ENCODE data around the gene DGUOK. TPM values are rescaled to one million over a fixed set of nuclear protein-coding genes. Genes with fewer than 3 reads are reported as not detected.

Gene DGUOK
- total RNA-seq, 1 donor from 2014 or later, result 66.8 TPM

DNA sequence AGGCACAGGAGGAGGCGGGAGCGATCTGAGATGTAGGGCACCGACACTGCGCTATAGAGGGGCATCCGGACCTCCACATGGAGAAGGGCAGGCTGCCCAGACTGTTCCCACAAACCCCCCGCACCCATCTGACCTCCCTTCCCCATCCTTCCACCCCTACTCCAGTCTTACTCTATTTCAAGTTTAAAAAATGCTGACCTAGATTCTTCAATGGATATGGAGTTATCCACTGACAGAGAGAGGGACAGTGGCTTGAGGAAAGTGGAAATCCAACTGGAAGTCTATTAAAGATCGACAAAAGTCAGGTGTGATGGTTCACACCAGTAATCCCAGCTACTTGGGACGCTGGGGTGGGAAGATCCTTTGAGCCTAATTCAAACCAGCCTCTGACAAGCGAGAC lies 5.1 kb upstream of the DGUOK start:
- no peak overlapping the region for H3K4me3 ChIP-seq (ENCODE audit: low read depth, low read length)
- TF ChIP-seq, protein P1, sequence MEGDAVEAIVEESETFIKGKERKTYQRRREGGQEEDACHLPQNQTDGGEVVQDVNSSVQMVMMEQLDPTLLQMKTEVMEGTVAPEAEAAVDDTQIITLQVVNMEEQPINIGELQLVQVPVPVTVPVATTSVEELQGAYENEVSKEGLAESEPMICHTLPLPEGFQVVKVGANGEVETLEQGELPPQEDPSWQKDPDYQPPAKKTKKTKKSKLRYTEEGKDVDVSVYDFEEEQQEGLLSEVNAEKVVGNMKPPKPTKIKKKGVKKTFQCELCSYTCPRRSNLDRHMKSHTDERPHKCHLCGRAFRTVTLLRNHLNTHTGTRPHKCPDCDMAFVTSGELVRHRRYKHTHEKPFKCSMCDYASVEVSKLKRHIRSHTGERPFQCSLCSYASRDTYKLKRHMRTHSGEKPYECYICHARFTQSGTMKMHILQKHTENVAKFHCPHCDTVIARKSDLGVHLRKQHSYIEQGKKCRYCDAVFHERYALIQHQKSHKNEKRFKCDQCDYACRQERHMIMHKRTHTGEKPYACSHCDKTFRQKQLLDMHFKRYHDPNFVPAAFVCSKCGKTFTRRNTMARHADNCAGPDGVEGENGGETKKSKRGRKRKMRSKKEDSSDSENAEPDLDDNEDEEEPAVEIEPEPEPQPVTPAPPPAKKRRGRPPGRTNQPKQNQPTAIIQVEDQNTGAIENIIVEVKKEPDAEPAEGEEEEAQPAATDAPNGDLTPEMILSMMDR (IDR thresholded peaks at IDR 0.05; ENCODE audit: insufficient read depth, low read length, poor library complexity, severe bottlenecking), result no peak
- no peak for DNase-seq (ENCODE audit: low read depth)
- H3K36me3 ChIP-seq (ENCODE audit: control insufficient read depth, insufficient read depth, low read length), result no peaks in the 10 kb centered on the region
- peaks cover 2% of the 10 kb centered on the region for H3K27me3 ChIP-seq (ENCODE audit: control insufficient read depth, insufficient read depth, low read length)

DNA sequence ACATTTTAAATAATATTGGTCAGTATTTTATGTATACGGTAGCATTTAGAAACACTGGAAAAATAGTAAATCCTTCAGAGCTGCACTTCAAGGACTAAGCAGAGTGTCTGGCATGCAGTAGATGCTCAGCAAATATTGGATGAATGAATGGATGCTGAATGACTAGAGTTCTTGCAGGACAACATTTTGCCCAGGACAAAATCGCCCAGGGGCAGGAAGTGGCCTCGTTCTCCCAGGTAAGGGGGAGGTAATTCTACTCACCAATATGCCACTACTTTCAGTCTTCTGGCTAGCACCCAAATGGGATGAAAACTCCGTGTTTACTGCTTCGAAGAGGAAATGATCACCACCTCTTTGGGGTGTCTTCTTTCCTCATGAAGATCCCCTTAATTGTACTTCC lies 4.0 kb upstream of the DGUOK start:
- H3K4me3 ChIP-seq (ENCODE audit: low read depth, low read length), result no peak overlapping the region
- peaks cover 2% of the 10 kb centered on the region for H3K27me3 ChIP-seq (ENCODE audit: control insufficient read depth, insufficient read depth, low read length)
- no peak for DNase-seq (ENCODE audit: low read depth)
- TF ChIP-seq, protein P1 (IDR thresholded peaks at IDR 0.05; ENCODE audit: insufficient read depth, low read length, poor library complexity, severe bottlenecking), result no peak
- H3K36me3 ChIP-seq (ENCODE audit: control insufficient read depth, insufficient read depth, low read length), result no peaks in the 10 kb centered on the region

DNA sequence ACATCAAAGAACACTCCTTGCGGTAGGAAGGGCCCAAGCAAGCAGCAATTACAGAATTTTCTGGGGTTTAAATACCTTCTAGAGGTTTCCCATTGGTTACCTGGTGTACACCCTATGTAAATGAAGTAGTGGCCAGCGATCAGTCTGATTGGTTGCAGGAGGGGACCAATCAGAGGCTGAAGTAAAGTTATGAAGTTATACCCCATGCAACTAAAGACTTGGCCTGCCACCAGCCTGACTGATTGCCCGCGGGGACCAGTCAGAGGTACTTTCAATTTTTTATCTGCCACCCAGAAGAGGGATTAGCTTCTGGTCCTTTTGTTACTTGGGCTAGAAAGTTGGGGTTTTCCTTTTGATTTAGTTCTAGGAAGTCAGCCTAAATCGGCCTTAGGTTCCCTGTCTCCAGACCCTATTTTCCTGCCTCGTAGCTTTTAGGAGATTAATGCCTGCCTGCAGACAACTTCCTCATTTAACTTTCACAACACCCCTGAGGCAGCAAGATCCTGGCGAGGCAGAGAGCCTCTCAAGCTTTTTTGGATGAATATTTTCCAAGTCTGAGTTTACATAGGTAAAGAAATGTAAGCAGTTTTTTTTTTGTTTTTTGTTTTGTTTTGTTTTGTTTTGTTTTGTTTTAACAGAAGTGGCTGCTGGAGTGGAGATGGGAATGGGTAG lies 1.5 kb upstream of the DGUOK start:
- no peak overlapping the region for H3K4me3 ChIP-seq (ENCODE audit: low read depth, low read length)
- H3K36me3 ChIP-seq (ENCODE audit: control insufficient read depth, insufficient read depth, low read length), result no peaks in the 10 kb centered on the region
- TF ChIP-seq, protein P1 (IDR thresholded peaks at IDR 0.05; ENCODE audit: insufficient read depth, low read length, poor library complexity, severe bottlenecking), result no peak
- DNase-seq (ENCODE audit: low read depth), result no peak
- peaks cover 2% of the 10 kb centered on the region for H3K27me3 ChIP-seq (ENCODE audit: control insufficient read depth, insufficient read depth, low read length)

DNA sequence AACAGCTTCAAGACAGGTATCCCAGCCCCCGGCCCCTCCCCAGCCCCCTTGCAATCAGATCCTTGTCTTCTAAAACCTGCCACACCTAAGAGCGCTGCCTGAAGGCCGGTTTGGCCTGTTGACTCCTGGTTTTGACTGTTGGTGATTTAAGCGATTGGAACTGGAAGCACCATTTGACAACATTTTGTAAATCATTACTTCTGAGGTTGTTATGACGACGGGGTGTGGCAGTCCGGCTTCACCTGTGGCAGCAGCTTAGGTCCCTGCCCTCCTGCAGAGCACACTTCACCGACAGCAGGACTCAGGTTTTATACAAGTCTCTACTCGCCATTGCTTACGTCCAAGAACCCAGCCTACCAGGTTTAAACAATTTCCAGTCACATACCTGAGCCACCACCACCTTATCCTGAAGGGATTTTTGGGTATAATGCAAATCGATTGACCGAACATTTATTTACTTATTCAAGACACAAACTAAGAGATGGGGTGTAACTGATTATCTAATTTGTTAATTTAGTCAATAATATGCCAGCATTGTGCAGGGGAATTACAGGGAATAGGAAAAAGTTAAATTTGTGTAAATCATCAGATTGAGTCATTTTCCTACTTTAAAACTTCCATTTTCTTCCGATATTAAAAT lies 707 bp upstream of the DGUOK start:
- no peak for DNase-seq (ENCODE audit: low read depth)
- H3K27me3 ChIP-seq (ENCODE audit: control insufficient read depth, insufficient read depth, low read length), result peaks cover 2% of the 10 kb centered on the region
- H3K36me3 ChIP-seq (ENCODE audit: control insufficient read depth, insufficient read depth, low read length), result no peaks in the 10 kb centered on the region
- peak overlapping the region; percentile 68 for H3K4me3 ChIP-seq (ENCODE audit: low read depth, low read length)
- TF ChIP-seq, protein P1 (IDR thresholded peaks at IDR 0.05; ENCODE audit: insufficient read depth, low read length, poor library complexity, severe bottlenecking), result no peak

DNA sequence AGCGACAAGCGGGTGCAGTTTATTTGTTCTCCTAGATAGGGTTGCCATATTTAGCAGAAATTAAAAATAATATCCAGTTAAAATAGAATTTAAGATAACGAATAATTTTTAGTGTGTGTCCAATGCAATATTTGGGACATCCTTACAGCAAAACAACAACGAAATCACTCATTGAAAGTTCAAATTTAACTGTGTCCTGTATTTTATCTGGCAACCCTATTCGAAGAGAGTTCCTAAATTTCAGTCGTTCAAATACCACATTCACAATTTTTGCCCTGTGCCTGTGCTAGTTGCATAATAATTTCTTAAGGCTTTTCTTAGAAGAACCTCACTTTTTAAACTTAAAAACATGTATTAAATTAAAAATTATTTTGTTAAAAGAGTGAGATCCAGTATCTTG lies 664 bp downstream of the DGUOK start:
- Histone ChIP-seq H3K36me3 (ENCODE audit: control insufficient read depth, insufficient read depth, low read length) (no peaks in the 10 kb centered on the region), H3K27me3 (ENCODE audit: control insufficient read depth, insufficient read depth, low read length) (no peaks in the 10 kb centered on the region), H3K4me3 (ENCODE audit: low read depth, low read length) (peak overlapping the region; percentile 68)
- TF ChIP-seq, protein P1 (IDR thresholded peaks at IDR 0.05; ENCODE audit: insufficient read depth, low read length, poor library complexity, severe bottlenecking), result no peak
- no peak for DNase-seq (ENCODE audit: low read depth)

DNA sequence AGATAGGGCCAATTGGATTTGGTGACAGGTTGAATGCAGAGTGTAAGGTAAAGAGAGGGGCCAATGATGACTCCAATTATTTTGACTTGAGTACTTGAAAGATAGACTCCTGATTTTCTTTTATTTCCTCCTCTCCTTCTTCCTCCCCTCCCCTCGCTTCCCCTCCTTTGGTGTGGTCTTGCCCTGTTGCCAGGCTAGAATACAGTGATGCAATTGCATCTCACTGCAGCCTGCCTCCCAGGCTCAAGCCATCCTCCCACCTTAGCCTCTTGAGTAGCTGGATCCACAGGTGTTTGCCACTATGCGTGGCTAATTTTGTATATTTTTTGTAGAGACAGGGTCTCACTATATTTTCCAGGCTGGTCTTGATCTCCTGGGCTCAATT lies 2.3 kb downstream of the DGUOK start:
- H3K27me3 ChIP-seq (ENCODE audit: control insufficient read depth, insufficient read depth, low read length), result no peaks in the 10 kb centered on the region
- DNase-seq (ENCODE audit: low read depth), result no peak
- H3K4me3 ChIP-seq (ENCODE audit: low read depth, low read length), result no peak overlapping the region
- H3K36me3 ChIP-seq (ENCODE audit: control insufficient read depth, insufficient read depth, low read length), result no peaks in the 10 kb centered on the region
- TF ChIP-seq, protein P1 (IDR thresholded peaks at IDR 0.05; ENCODE audit: insufficient read depth, low read length, poor library complexity, severe bottlenecking), result no peak

All from kidney epithelial cell (primary cell).